ENCODE measurements around the gene TUT1. TPM values are rescaled to one million over a fixed set of nuclear protein-coding genes. Genes with fewer than 3 reads are reported as not detected.
A peak's percentile ranks its signal among the peaks of the same experiment; 100 is the strongest.

The TUT1 gene
- total and polyA plus RNA-seq, 2 of the 4 experiments (the other 2 are of a cell fraction) = 4.3 to 10.1 TPM

- no peak for TF ChIP-seq MAFK (IDR thresholded peaks at IDR 0.05; ENCODE audit: low read depth, low read length)
- TF ChIP-seq BHLHE40 (IDR thresholded peaks at IDR 0.05; ENCODE audit: low read depth, low read length) = no peak
These were observed 17.5 kb downstream of the TUT1 start, which contains the start of gene EEF1G (continued) for GRCh38 chr11:62573592-62574362.

GRCh38 chr11:62573006-62573591 is 18.2 kb downstream of the TUT1 start:
- H3K56ac ChIP-seq (ENCODE audit: extremely low read depth, insufficient read depth, low read length) = peak overlapping the region; percentile 90
- no peak; the same call in 1 of the 2 replicates for ATAC-seq (ENCODE audit: low read depth)
- in situ Hi-C loops (cut with MboI; ENCODE audit: low sequenced_read_pairs) = no loop called here
- H4K20me1 ChIP-seq (ENCODE audit: insufficient read depth, low read length) = peaks cover 44% of the 10 kb centered on the region
- peak overlapping the region; percentile 62 for H4K91ac ChIP-seq (ENCODE audit: insufficient read depth, low read depth, low read length)
- H2BK15ac ChIP-seq (ENCODE audit: low read depth, low read length) = no peak overlapping the region
- peak overlapping the region; percentile 84 for H3K14ac ChIP-seq (replicated peaks; ENCODE audit: low read depth, low read length)
- ChIA-PET CTCF (interaction anchor here (1.2 to 1.5 kb wide), 2 partner anchors 13 to 30 kb away, joined by 6 to 8 read pairs; no protein-coding TSS in a partner anchor), POLR2A (ENCODE audit: unreplicated experiment) (interaction anchor here (0.5 to 1.6 kb wide), 12 partner anchors 9 to 136 kb away, joined by 3 to 15 read pairs (median 3); partner anchors contain the start of genes C11orf98, CSKMT, GANAB and LRRN4CL)
- peaks cover 12% of the 10 kb centered on the region for H3K4me1 ChIP-seq (ENCODE audit: control insufficient read depth, insufficient read depth, low read length)
- H3K4me3 ChIP-seq (ENCODE audit: insufficient read depth, low read depth, low read length) = peak overlapping the region; percentile 74
- no peak for DNase-seq
- H3K27ac ChIP-seq (ENCODE audit: insufficient read depth, low read length) = peak overlapping the region; percentile 73
- no peak overlapping the region for H2BK20ac ChIP-seq (ENCODE audit: low read depth, low read length)
- H4K5ac ChIP-seq (ENCODE audit: low read depth, low read length) = no peak overlapping the region; the same call in 1 of the 2 replicates
- peak overlapping the region; percentile 90 for H3K4me2 ChIP-seq (ENCODE audit: low read depth, low read length)
- peaks cover 18 to 74% of the 10 kb centered on the region in 2 experiments for H3K79me1 ChIP-seq (ENCODE audit: low read depth in 1 of 2, low read length in 2 of 2)
- dilution Hi-C loops (cut with HindIII; ENCODE audit: low sequenced_read_pairs, unreplicated experiment) = no loop called here
- 1% methylated on average over 20 of the region's 33 CpGs; no CpG with 5 or more reads in 1 of the 2 experiments for WGBS, 2 experiments (ENCODE audit: extremely low coverage in 2 of 2, insufficient read length in 1 of 2)
- peak overlapping the region; percentile 99 for H3K23ac ChIP-seq (ENCODE audit: low read depth, low read length)
- H3K4ac ChIP-seq (ENCODE audit: low read depth, low read length) = peak overlapping the region; percentile 95
- H4K8ac ChIP-seq (ENCODE audit: low read depth in 2 of 2, low read length in 2 of 2) = peak overlapping the region; percentile 16 to 81; a peak in 2 of 4 replicates
- H2AK5ac ChIP-seq (ENCODE audit: low read depth, low read length) = peak overlapping the region; percentile 96
- H2BK5ac ChIP-seq (ENCODE audit: low read depth, low read length, poor library complexity, severe bottlenecking) = peak overlapping the region; percentile 83
- BruUV-seq (replicated peaks) = no TSS peak
- peak overlapping the region; percentile 86 for H3K9ac ChIP-seq (ENCODE audit: low read depth, low read length)
- peak overlapping the region; percentile 2; the same call in 1 of the 2 replicates for H3K18ac ChIP-seq (ENCODE audit: low read depth, low read length)
- intact Hi-C loops (cut with micrococcal nuclease) = no loop called here
- no peaks in the 10 kb centered on the region for H3K27me3 ChIP-seq (ENCODE audit: control insufficient read depth, insufficient read depth, low read length)
- H3K9me1 ChIP-seq (ENCODE audit: insufficient read depth, low read length) = peaks cover 11% of the 10 kb centered on the region
- H2AFZ ChIP-seq (replicated peaks; ENCODE audit: low read length, poor library complexity) = peak overlapping the region; percentile 79
- no peaks in the 10 kb centered on the region for H3K9me3 ChIP-seq (ENCODE audit: control insufficient read depth, insufficient read depth, low read length)
- no peak overlapping the region for H2BK120ac ChIP-seq (ENCODE audit: low read depth, low read length)
- H2AK9ac ChIP-seq (replicated peaks; ENCODE audit: low read depth, low read length, poor library complexity) = peak overlapping the region; percentile 100
- peaks cover 50% of the 10 kb centered on the region for H3K36me3 ChIP-seq (ENCODE audit: control insufficient read depth, insufficient read depth, low read length)
- no peak for TF ChIP-seq CEBPB (IDR thresholded peaks at IDR 0.05; ENCODE audit: low read depth, low read length)
- TF ChIP-seq BHLHE40 (IDR thresholded peaks at IDR 0.05; ENCODE audit: low read depth, low read length) = no peak
- TF ChIP-seq MAZ (IDR thresholded peaks at IDR 0.05; ENCODE audit: borderline replicate concordance, low read depth, low read length) = no peak
- TF ChIP-seq POLR2A (IDR thresholded peaks at IDR 0.05; ENCODE audit: low read depth, low read length) = no peak
- no peak for TF ChIP-seq ELK1 (IDR thresholded peaks at IDR 0.05; ENCODE audit: borderline replicate concordance, low read depth, low read length)
- no peak for TF ChIP-seq CHD1 (IDR thresholded peaks at IDR 0.05; ENCODE audit: low read depth, low read length)
- no peak for TF ChIP-seq NFE2L2 (IDR thresholded peaks at IDR 0.05; ENCODE audit: low read depth, low read length)
- TF ChIP-seq FOS (IDR thresholded peaks at IDR 0.05; ENCODE audit: low read depth, low read length) = no peak
- TF ChIP-seq MXI1 (IDR thresholded peaks at IDR 0.05; ENCODE audit: borderline replicate concordance, low read depth, low read length) = no peak
- no peak for TF ChIP-seq RCOR1 (IDR thresholded peaks at IDR 0.05; ENCODE audit: insufficient replicate concordance, low read length)
- TF ChIP-seq RAD21 (IDR thresholded peaks at IDR 0.05; ENCODE audit: low read length) = no peak
